Brain microvascular endothelial cell (primary cell): ENCODE results near the gene SFTPB.
"Not testable (repeated sequence)": the region's sequence is repeated elsewhere in the genome, so short reads cannot be mapped to it uniquely, and the experiment has no call there.

Experiments used
- DNase-seq: peaks from one replicate; pipeline ENCODE4 v3.0.0-alpha.2; 2020
- H3K27ac ChIP-seq: fragments of 250-450 bp; sonication (Bioruptor Pico); 2 replicates; pipeline ENCODE4 v1.5.1; 2020; ENCODE audit warnings: mild to moderate bottlenecking, moderate library complexity
- H3K27me3 ChIP-seq: fragments of 250-450 bp; sonication (Bioruptor Pico); replicated peaks from 2 replicates; pipeline ENCODE4 v1.5.1; 2020; ENCODE audit warnings: mild to moderate bottlenecking
- H3K36me3 ChIP-seq: fragments of 250-450 bp; sonication (Bioruptor Pico); replicated peaks from 2 replicates; pipeline ENCODE4 v1.5.1; 2020; ENCODE audit warnings: mild to moderate bottlenecking
- H3K4me3 ChIP-seq: 2 replicates; pipeline ENCODE4 v1.5.1; 2011; ENCODE audit warnings: low read depth, mild to moderate bottlenecking, control low read depth, low read length, moderate library complexity
- CTCF ChIP-seq: IDR thresholded peaks from 2 replicates; pipeline ENCODE4 v1.5.1; 2011; ENCODE audit warnings: low read depth, mild to moderate bottlenecking, moderate library complexity, low read length, control low read depth, inconsistent platforms; ENCODE audit errors: missing control alignments
- in situ Hi-C: cut with HindIII; loops from 2 replicates; pipeline ENCODE4 v1.10.0; 2017; ENCODE audit warnings: low sequenced_read_pairs, low pct_ligation_motif_present

The SFTPB gene

GRCh38 chr2:85661139-85661858 lies 6.7 kb downstream of the SFTPB start:
- in situ Hi-C loops = no loop called here
- DNase-seq = no peak
- Histone ChIP-seq H3K27me3 (no peaks in the 10 kb centered on the region), H3K4me3 (no peak overlapping the region), H3K36me3 (no peaks in the 10 kb centered on the region), H3K27ac (no peak overlapping the region)
- no peak for TF ChIP-seq CTCF

- in situ Hi-C loops = no loop called here
- Histone ChIP-seq H3K4me3 (no peak overlapping the region), H3K27ac (no peak overlapping the region), H3K36me3 (no peaks in the 10 kb centered on the region), H3K27me3 (no peaks in the 10 kb centered on the region)
- DNase-seq = no peak
- TF ChIP-seq CTCF = no peak
Observed at GRCh38 chr2:85660725-85661124, 7.3 kb downstream of the SFTPB start.

GRCh38 chr2:85660301-85660700 lies 7.7 kb downstream of the SFTPB start:
- H3K36me3 ChIP-seq, H3K27ac ChIP-seq, in situ Hi-C loops, H3K27me3 ChIP-seq, DNase-seq, H3K4me3 ChIP-seq: not testable (repeated sequence)

- Histone ChIP-seq H3K27ac (no peak overlapping the region), H3K27me3 (no peaks in the 10 kb centered on the region), H3K36me3 (no peaks in the 10 kb centered on the region), H3K4me3 (no peak overlapping the region)
- TF ChIP-seq CTCF = no peak
- in situ Hi-C loops = no loop called here
- DNase-seq = no peak
Observed at GRCh38 chr2:85659324-85659981, 8.5 kb downstream of the SFTPB start.

- H3K4me3 ChIP-seq, DNase-seq, in situ Hi-C loops: not testable (repeated sequence)
Observed at GRCh38 chr2:85657399-85657798, 10.6 kb downstream of the SFTPB start.

GRCh38 chr2:85656468-85656867 lies 11.5 kb downstream of the SFTPB start:
- TF ChIP-seq CTCF = no peak
- H3K4me3 ChIP-seq = no peak overlapping the region
- H3K36me3 ChIP-seq = peaks cover 10% of the 10 kb centered on the region
- H3K27ac ChIP-seq = no peak overlapping the region
- DNase-seq = no peak
- in situ Hi-C loops = no loop called here
- H3K27me3 ChIP-seq = no peaks in the 10 kb centered on the region

More at GRCh38 chr2:85657399-85657798, 10.6 kb downstream of the SFTPB start:
- not testable (repeated sequence) for H3K27me3 ChIP-seq, H3K27ac ChIP-seq, H3K36me3 ChIP-seq
